Frontal cortex (tissue), 4 donors: ENCODE measurements around the gene USP14. TPM values are rescaled to one million over a fixed set of nuclear protein-coding genes. Genes with fewer than 3 reads are reported as not detected.

ENCODE experiments used
- DNase-seq, 2 donors: peaks; one replicate each; pipeline ENCODE4 v3.0.0; 2012; ENCODE audit warnings: low spot score in 2 of 2
- FAIRE-seq: peaks from 2 replicates; lab custom pipeline; 2012; peaks lifted over from hg19 to GRCh38; lab: Jason Lieb, UNC
- total RNA-seq: library from RNA; depleted of rRNA; stranded (reverse); fragments of >200 nt; gene quantifications from one replicate; pipeline ENCODE4 v1.2.3, GENCODE V29; 2014
- donor health status: control.
- donor health status: control.
- donor health status: control.

The USP14 gene
- total RNA-seq, 1 donor from 2014 or later: 27.3 TPM

DNA sequence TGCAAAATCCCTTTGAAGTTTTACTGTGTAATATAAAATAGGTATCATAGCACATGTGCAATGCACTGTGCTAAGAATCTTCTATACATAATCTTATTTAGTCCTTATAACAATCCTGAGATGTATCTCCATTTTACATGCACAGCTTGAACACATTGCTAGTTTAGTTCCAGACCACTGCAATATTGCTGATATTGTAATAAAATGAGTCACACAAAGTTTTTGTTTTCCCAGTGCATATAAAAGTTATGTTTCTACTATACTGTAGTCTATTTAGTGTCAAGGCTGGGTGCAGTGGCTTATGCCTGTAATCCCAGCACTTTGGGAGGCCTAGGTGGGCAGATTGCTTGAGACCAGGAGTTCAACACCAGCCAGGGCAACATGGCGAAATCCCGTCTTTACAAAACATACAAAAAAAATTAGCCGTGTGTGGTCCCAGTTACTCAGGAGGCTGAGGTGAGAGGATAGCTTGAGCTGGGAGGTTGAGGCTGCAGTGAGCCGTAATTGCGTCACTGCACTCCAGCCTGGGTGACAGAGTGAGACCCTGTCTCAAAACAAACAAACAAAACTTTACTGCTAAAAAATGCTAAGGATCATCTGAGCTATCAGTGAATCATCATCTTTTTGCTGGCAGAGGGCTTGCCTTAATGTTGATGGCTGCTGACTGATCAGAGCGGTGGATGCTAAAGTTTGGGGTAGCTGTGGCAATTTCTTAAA is 1.7 kb upstream of the USP14 start:
- no peak for FAIRE-seq

DNA sequence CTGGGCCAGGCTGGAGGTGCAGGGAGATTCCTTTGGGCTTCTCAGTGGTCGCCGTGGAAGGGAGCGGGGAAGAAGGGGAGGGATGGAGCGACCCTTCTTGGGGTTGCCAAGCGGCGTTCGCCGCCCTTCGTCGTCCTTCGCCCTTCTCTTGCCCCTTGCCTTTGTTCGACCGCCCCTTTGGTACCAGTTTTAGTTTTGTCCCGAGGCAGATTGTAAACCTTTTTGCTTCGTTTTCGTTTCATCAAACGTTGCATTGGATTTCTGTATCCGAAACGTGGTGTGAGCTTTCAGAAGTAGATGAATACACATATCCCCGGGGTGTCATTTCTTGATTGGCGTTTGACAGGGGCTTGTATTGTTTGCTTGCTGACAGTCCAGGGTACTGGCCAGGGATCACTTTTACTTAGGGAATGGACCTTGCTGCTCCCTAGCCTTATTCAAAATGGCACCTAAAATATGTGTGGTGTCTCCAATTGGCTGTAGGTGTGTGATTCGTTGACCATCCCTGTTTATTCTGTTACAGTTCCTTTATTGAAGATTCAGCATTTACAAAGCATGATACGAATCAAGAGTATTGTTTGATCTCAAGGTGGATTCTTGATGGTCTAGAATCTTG is 788 bp downstream of the USP14 start:
- FAIRE-seq (no peak), DNase-seq (peak in 1 of 2 donors; percentile 23)

More for the DNA sequence above, 1.7 kb upstream of the USP14 start:
- DNase-seq: no peak

DNA sequence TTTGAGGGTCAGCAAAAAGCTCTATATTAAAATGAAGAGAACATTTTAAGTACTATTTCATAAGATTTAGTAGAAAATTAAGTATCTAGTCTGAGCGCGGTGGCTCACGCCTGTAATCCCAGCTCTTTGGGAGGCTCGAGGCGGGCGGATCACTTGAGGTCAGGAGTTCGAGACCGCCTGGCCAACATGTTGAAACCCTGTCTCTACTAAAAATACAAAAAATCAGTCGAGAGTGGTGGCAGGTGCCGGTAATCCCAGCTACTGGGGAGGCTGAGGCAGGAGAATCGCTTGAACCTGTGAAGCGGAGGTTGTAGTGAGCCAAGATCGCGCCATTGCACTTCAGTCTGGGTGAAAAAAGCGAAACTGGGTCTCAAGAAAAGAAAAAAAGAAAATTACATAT is 1.6 kb downstream of the USP14 start:
- DNase-seq (no peak), FAIRE-seq (no peak)

GRCh38 chr18:160831-161570 is 2.6 kb downstream of the USP14 start:
- no peak for FAIRE-seq
- no peak for DNase-seq

DNA sequence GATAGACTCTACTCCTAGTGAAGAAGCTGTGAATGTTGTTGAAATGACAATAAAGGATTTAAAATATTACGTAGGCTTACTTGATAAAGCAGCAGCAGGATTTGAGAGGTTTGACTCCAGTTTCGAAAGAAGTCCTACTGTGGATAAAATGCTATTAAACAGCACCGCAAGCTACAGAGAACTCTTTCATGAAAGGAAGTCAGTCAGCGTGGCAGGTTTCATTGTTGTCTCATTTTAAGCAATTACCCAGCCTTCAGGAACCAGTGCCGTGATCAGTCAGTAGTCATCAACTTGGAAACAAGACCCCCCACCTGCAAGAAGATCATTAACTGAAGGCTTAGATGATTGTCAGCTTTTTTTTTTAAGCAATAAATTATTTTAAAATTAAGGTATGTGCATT is 14.0 kb downstream of the USP14 start:
- DNase-seq: no peak

DNA sequence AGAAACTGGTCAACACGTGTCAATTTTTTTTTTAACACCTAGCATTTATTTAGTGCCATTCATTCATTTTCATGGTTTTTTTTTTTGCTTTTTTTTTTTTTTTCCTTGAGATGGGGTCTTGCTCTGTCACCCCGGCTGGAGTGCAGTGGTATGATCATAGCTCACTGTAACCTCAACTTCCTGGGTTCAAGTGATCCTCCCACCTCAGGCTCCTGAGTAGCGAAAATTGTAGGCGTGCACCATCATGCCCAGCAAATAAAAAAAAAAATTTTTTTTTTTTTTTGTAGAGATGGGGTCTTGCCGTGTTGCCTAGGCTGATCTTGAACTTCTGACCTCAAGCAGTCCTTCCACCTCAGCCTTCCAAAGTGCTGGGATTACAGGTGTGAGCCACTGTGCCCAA is 21.1 kb downstream of the USP14 start:
- no peak for DNase-seq
- FAIRE-seq: no peak

More for the DNA sequence above, 14.0 kb downstream of the USP14 start:
- no peak for FAIRE-seq

DNA sequence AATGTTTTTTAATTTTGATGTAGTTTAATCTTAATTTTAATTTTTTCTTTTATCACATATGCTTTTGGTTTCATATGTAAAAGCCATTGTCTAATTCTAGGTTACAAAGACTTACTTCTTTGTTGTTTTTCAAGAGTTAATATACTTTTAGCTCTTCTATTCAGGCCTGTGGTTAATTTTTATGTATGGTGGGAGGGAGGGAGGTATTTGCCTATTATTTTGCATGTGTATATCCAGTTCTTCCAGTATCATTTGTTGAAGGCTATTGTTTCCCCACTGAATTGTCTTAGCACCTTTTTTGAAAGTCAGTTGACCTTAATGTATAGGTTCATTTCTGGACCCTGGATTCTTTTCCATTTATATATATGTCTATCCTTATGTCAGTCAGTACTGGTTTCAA is 23.4 kb downstream of the USP14 start:
- DNase-seq (no peak), FAIRE-seq (no peak)

DNA sequence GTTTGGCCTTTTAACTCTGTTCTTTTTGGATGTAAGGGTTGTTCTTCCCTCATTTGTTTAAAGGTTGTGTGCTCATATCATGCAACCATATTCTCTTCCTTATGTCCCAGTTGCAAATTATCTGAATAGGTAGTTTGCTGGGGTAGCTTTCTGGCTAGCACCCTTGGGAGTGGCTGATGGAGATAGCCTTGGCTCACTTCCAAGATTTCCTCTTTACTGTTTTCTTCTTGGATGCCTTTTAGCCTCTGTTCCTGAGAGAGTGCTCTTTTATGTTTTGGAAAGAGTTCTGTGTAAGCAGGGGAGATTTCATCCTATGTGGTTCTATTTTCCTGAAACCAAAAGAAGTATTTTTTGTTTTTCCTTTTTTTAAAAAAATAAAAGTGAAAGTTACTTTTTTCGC is 25.4 kb downstream of the USP14 start:
- FAIRE-seq (no peak), DNase-seq (no peak)

DNA sequence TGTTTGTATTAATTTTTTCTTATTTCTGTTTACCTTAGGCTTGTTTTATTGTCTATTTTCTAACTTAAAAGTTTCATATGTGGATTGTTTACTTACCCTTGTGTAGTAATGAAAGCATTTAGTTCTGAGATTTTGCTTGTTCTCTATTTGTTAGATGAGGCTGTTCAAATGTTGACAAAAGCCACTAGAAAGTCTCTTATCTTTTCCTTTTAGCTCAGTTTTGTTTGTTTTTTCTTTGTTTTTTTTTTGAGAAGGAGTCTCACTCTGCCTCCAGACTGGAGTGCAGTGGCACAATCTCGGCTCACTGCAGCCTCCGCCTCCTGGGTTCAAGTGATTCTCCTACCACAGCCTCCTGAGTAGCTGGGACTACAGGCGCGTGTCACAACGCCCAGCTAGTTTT is 30.9 kb downstream of the USP14 start:
- FAIRE-seq: no peak

DNA sequence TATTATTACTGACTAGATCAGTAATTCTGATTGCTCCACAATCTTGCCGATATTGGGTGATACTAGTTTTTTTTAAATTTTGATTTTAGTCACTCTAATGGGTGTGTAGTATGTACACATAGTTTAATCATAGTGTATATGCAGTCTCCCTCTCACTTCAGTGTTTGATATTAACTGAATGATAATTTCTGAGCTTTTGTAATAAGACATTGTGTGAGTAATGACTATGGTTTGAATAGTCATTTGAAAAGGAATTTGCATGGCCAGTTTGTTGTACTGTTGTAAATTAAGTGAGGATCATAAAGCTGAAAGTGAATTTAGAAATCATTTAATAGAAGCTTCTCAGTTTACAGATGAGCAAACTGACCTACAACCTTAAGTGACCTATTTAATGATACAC is 33.4 kb downstream of the USP14 start:
- no peak for FAIRE-seq

More for the DNA sequence above, 30.9 kb downstream of the USP14 start:
- DNase-seq: no peak

GRCh38 chr18:192801-193200 is 34.4 kb downstream of the USP14 start:
- FAIRE-seq (no peak), DNase-seq (no peak)

More for the DNA sequence above, 33.4 kb downstream of the USP14 start:
- no peak for DNase-seq

DNA sequence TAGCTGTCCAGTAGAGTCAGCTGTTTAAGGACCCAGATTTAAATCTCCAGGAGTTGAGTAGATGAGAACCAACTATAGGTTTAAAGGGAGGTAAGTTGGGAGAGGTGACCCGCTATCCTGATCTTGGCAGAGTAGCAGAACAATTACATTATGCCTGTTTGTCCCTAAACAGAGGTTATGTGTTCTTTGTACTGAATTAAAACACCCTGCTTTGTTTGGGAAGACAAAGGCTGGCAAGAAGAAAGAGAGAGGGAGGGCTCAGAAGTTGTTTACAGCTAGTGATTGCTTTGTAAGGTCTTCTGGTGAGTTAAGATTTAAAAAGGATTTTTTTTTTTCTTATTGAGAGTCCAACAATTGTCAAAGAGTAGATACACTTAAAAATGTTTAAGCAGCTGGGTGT is 37.3 kb downstream of the USP14 start:
- no peak for DNase-seq
- FAIRE-seq: no peak

GRCh38 chr18:199214-199613 is 40.9 kb downstream of the USP14 start:
- DNase-seq (no peak), FAIRE-seq (no peak)

DNA sequence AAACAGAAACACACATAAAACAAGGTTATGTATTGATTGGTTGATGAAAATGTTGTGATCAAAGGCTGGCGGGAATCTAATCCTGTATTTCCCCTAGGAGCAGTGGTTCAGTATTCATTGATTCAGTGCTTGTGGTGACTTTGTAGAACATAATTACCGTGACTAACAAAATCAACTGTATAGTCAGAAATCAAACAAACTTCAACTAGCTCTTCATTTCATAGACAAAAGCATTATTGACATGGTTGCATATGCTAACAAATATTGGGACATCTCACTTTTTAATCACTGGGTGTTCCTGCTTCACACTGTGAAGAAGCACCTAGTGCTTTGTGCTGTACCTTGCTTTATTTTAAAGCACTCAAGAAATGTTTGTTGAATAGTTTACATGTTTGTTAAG is 41.4 kb downstream of the USP14 start:
- FAIRE-seq: no peak
- no peak for DNase-seq

- no peak for FAIRE-seq
- DNase-seq: no peak
These were observed 51.7 kb downstream of the USP14 start for GRCh38 chr18:210075-210474.

DNA sequence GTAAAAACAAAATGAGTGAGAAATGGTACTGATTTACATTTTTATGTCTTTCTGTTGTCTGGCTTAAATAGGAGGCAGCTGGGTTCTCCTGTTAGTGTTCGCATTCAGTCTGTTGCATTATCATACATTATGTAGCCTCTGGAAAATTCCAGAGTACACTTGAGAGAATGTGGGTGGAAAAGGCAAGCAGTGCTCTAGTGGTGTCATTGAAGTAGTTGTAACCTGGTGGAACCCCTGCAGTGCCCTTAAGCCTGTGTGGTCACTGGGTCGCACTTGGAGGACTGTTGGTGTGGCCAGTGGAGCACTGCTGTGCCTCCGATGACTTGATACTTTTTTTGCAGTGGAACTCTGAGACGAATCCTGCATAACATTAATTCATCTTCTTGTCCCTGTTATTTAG is 52.4 kb downstream of the USP14 start:
- FAIRE-seq (no peak), DNase-seq (no peak)

- FAIRE-seq (no peak), DNase-seq (no peak)
These were observed 53.2 kb downstream of the USP14 start for GRCh38 chr18:211582-211981.

- no peak for DNase-seq
- no peak for FAIRE-seq
These were observed 54.4 kb downstream of the USP14 start for GRCh38 chr18:212780-213179.

- DNase-seq (no peak), FAIRE-seq (no peak)
These were observed 55.1 kb downstream of the USP14 start for GRCh38 chr18:213505-213904.

- no peak for FAIRE-seq
These were observed 55.6 kb downstream of the USP14 start for GRCh38 chr18:213966-214365.

GRCh38 chr18:215448-216010 is 57.2 kb downstream of the USP14 start:
- no peak for FAIRE-seq

More at GRCh38 chr18:213966-214365, 55.6 kb downstream of the USP14 start:
- DNase-seq: no peak

More at GRCh38 chr18:215448-216010, 57.2 kb downstream of the USP14 start:
- DNase-seq: no peak
